Measurements from ENCODE around the gene APBA3.

The APBA3 gene, protein sequence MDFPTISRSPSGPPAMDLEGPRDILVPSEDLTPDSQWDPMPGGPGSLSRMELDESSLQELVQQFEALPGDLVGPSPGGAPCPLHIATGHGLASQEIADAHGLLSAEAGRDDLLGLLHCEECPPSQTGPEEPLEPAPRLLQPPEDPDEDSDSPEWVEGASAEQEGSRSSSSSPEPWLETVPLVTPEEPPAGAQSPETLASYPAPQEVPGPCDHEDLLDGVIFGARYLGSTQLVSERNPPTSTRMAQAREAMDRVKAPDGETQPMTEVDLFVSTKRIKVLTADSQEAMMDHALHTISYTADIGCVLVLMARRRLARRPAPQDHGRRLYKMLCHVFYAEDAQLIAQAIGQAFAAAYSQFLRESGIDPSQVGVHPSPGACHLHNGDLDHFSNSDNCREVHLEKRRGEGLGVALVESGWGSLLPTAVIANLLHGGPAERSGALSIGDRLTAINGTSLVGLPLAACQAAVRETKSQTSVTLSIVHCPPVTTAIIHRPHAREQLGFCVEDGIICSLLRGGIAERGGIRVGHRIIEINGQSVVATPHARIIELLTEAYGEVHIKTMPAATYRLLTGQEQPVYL

GRCh38 chr19:3761382-3762129 is at the start of gene APBA3:
Gene APBA3 (minus strand): TSS chr19:3761692. CDS start chr19:3760264, 1,428 bp downstream.
- peak; percentile 97 for DNase-seq (ENCODE audit: low spot score)

- DNase-seq (ENCODE audit: low spot score): no peak
Observed at GRCh38 chr19:3810708-3811355, 49.3 kb upstream of the APBA3 start.

DNA sequence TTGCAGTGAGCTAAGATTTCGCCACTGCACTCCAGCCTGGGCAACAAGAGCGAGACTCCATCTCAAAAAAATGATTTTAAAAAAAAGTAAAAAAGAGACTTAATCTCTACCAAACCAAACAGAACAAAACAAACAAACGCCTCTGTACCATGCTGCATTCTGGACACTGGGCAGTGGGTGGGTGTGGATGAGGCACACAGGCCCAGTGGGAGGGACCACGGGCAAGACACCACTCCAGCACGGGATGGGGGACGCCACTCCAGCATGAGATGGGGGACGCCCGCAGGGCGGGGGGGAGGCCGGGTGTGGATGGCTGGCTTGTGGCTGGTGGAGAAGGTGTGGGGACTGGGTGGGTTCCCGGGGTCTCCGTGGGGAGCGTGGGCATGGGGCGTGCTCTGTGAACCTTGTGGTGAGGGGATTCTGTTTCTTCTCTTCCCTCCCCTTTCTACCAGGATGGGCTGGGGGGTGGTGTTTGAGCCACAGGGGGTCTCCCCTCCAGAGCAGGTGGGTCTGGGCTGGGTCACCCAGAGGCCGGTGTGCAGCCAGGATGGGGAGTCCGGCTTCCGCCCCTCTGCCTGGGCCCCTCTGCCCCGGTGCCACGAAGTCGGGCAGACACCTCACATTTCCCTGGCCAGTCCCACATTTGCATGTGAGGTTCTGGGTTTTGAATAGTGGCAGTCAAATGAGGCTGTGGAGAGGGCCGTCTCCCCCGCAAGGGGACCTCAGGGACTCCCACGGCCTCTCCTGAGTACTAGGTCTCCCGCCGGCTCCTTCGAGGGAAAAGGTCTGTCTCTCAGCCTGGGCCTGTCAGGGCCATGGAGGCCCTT is 48.6 kb upstream of the APBA3 start:
- no peak for DNase-seq (ENCODE audit: low spot score)

DNA sequence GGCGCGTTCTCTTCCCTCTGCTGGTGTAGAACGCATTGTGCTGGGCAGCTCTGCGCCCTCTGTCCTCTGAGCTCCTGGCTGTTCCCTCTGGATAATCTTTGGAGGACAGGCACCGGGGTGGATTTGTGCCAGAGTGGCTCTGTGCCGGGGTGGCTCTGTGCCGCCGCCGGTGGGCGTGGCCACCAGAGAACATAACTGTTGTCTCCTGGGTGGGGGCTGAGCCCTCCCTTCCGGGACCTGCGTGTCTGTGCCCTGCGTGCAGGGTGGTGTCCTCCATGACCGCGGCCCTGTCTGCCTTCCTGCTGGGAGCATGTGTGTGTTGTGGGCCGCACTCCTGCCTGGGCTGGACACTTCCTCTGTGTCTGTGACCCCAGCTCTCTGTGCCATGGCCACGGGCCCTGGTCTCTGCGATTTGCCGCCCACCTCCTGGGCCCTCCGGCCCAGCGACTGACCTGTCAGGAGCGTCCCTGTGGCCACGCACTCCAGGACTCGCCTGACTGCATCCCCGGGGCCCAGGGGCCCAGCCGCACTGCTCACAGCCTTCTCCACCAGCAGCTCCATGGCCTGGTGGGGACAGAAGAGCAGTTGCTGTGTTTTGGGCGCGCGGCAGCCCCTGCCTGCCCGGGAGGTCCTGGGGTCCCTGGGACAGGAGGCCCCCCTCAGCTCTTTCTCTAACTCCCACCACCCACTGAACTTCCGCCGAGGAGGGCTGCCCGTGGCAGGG is 47.1 kb upstream of the APBA3 start:
- no peak for DNase-seq (ENCODE audit: low spot score)

GRCh38 chr19:3807574-3808354 is 46.3 kb upstream of the APBA3 start:
- DNase-seq (ENCODE audit: low spot score): no peak

- DNase-seq (ENCODE audit: low spot score): no peak
Observed at GRCh38 chr19:3807131-3807480, 45.6 kb upstream of the APBA3 start.

GRCh38 chr19:3805859-3806258 is 44.4 kb upstream of the APBA3 start:
- DNase-seq (ENCODE audit: low spot score): no peak

GRCh38 chr19:3804429-3804828 is 42.9 kb upstream of the APBA3 start:
- DNase-seq (ENCODE audit: low spot score): no peak

GRCh38 chr19:3803986-3804385 is 42.5 kb upstream of the APBA3 start:
- no peak for DNase-seq (ENCODE audit: low spot score)

DNA sequence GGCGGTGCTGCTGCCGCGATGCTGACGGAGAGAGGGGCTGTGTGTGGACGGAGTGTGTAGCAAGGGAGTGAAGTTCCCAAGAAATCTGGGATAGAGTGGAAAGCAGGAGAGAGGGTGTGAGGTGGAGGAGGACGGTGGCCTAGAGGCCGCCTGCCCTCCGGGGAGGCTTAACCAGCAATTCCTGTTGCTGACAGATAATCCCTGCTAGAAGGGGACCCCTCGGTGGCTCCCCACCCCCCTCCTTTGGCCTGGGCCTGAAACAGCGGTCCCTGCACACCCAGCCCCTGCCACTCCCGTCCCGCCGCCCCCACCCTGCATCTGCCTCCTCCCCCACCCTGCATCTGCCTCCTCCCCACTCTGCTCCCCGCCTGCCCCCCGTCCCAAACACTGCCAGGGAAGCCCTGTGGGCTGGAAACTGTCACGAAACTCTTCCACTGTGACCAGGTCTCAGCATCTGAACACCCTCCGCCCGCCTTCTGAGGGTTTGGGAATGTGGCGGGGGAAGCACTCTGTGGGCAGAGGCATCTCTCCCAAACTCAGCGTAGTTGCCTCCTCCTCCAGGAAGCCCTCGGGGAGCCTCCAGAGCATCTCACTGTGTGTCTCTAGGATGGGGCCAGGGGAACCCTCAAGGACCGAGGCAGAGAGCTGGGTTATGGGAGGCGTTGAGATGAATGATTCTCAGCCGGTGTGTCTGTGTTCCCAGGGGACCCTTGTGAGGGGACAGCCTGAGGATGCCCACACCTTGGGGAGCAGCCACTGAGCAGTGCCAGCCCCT is 41.8 kb upstream of the APBA3 start:
- DNase-seq (ENCODE audit: low spot score): no peak

DNA sequence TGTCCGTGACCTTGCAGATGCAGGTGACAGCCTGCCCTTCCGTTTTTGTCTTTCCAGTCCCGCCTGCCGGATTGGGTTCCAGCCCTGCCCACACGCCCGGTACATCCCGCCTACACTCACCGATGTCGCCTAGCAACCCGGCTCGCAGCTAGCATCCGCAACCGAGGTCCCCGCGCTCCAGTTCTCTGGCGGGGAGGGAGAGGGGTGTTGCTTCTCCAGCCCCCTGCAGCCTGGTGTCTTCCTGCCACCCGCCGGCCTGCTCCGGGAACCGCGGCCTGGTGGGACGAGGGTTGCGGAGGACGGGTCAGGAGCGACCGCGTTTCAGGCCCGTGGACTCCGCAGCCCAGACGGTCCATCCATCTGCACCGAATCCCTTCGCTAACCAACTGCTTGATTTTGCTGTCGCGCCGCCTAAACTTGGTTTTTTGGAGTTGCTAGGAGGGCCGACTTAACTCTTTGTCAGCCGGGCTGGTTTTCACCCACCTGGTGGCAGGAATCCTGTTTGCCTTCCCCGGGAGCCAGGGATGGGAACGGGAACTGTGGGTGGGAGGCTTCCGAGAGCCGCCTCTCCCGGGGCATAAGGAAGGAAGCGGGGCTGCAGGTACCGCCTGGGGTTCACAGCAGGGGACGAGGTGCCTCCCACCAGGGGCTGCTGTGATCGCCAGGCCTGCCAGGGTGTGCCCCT is 40.1 kb upstream of the APBA3 start:
- peak; percentile 60 for DNase-seq (ENCODE audit: low spot score)

DNA sequence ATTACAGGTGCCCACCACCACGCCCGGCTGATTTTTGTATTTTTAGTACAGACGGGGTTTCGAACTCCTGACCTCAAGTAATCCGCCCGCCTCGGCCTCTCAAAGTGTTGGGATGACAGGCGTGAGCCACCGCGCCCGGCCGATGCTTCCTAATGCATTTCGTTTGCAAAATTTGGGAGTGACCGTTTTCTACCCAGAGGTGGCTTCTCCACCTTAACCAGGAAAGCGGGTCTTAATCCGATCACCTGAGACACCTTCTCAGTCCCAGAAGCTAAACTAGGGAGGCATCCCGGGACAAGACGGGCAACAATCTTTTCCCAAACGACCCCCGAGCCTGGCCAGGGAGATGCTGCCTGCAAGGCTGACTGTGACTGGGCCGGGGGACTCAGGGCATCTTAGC is 39.5 kb upstream of the APBA3 start:
- DNase-seq (ENCODE audit: low spot score): no peak

DNA sequence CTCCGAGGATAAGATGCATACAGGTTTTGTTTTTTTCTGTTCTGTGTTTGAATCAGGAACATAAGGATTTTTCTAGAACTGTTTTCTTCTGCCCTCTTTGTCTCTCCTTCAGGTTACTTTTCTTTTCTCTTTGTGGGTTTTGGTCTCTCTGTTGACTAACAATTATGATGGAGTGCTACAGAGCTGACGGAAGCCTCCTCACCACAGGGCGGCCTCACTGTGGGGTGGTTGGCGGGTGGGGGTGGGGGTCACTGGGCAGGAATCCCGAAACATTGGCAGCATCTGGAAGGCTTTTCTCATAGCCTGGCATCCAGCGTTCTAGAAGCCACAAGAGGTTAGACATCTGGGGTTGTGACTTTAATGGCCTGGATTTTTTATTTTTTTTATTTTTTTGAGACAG is 36.6 kb upstream of the APBA3 start:
- DNase-seq (ENCODE audit: low spot score): no peak

DNA sequence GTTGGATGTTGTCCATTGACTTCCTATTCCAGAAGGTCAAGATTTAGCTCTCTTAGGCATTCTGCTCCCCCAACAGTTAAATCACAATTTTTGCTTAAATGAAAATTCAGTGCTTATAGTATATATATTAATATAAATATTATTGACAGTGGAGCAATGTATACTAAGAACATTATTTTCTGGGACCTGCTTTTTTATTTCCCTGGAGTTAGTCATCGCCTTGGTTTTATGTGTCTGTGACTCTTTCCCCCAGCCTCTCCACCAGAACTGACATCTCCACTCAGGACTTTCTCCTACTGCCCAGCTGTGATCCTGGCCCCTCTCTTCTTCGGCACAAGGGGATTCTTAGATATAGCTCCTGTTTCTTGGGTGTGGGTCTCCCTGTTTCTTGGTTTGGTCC is 34.9 kb upstream of the APBA3 start:
- DNase-seq (ENCODE audit: low spot score): no peak

DNA sequence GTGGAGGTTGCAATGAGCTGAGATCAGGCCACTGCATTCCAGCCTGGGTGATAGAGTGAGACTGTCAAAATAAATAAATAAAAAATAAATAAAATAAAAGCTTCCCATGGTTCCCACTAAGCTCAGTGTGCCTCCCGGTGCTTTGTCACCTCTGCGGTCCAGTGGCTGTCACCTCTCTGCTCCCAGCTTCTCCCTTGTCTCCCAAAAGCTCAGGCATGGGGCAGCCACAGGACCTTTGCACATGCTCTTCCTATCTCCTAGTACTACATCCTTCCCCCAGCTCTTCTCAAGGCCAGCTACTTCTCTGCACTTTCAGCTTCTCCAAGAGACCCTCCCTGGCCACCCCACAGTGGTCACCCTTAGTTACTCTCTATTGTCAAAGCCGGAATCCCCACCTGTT is 32.3 kb upstream of the APBA3 start:
- DNase-seq (ENCODE audit: low spot score): no peak

- DNase-seq (ENCODE audit: low spot score): no peak
Observed at GRCh38 chr19:3792114-3792513, 30.6 kb upstream of the APBA3 start.

GRCh38 chr19:3790941-3791340 is 29.4 kb upstream of the APBA3 start:
- no peak for DNase-seq (ENCODE audit: low spot score)

GRCh38 chr19:3790209-3790734 is 28.8 kb upstream of the APBA3 start:
- no peak for DNase-seq (ENCODE audit: low spot score)

Data from GM03348 (cell line).